SW 1271 (cell line): ENCODE data around the gene TCIRG1.

Experiments
- DNase-seq, 2 experiments: peaks; one replicate each; lab custom pipeline; 2025; lab: John Stamatoyannopoulos, UW

TCIRG1 gene

DNA sequence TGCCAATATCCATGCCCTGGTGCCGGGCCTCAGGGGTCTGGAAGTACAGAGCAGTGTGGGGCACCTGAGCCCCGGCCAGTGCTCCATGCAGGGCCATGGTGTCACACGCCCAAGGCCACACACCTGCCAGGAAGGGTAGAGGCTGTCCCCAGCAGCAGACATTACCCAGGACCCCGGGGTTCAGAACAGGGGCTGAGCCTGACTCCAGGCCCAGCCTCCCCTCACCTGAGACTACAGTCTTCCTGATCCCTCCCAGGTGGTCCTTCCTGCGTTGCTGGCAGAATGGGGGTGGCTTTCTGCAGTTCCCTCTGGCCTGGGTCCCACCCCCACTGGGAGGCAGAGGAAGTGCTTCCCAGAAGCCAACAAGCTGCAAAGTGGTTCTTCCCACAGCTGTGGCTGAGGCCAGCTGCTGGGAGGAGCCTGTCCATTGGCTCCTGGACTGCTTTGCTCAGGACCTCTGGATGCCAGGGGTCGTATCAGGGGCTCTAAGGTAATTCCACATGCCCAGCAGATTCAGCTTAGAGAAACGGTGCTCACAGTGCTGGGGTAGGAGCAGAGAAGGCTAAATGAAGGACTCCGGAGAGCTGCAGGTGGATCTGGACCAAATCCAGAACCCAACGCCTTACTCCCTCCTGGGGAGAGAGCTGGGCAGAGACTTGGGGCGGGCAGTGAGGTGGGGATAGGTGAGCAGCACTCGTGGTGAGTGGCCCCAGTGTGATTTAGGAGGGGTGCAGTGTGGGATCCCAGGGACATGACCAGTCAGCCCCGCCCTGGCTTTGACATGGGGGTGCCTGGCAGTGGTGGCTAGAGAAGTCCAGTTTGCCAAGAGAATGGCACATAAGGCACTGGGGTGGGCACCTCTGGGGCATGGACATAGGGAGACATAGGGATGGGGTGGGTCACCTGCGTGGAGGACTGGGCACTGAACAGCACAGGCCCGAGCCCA, 12.6 kb downstream of the TCIRG1 start:
- no peak for DNase-seq

DNA sequence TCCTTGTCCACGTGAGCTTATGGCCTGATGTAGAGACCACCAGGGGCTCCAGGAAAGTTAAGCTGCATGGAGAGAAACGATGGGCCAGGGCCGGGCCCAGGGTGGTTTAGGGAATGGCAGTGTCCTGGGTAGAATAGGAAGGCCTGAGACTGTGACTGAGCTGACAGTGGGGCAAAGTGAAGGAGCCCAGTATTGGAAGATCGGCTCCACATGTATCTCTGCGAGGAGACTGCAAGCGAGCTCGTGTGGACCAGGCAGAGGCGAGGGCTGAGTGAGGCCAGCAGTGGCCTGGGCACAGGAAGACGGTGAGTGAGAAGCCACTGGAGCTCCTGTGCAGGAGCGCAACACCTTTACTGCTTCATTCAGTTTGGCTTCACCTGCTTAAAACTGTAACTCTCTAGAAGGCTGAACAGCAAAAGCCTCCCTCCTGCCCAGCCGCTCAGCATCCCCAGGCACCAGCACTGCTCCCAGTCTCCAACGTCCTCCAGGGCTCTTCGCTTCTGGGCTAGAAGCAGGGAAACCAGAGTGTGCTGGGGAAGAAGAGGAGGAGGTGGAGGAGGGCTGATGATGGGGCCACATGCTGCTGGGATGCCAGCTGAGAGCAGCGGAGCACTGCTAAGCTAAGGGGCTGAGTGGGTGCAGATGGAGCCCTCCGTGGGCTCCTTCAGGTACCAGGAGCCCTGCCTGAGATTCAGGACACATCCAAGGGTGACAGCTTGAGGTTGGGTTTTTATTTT, 13.5 kb downstream of the TCIRG1 start:
- DNase-seq = no peak

DNA sequence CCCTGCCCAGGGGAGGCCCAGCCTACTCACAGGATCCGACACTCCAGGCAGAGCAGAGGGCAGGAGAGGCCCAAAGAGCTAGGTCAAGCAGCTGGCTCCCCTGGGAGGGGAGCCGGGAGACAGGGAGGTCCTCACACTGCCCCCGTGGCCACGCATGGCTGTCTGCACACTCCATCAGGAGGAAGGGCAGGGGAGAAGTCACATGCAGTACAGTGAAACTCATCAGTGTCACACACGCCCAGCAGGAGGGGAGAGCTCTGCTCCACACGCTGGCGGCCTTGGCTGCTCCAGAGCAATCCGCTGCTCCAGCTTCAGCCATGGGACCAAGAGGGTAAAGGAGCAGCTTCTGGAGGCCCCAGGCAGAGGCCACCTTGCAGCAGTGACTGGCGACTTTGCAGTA, 14.3 kb downstream of the TCIRG1 start:
- no peak for DNase-seq

DNA sequence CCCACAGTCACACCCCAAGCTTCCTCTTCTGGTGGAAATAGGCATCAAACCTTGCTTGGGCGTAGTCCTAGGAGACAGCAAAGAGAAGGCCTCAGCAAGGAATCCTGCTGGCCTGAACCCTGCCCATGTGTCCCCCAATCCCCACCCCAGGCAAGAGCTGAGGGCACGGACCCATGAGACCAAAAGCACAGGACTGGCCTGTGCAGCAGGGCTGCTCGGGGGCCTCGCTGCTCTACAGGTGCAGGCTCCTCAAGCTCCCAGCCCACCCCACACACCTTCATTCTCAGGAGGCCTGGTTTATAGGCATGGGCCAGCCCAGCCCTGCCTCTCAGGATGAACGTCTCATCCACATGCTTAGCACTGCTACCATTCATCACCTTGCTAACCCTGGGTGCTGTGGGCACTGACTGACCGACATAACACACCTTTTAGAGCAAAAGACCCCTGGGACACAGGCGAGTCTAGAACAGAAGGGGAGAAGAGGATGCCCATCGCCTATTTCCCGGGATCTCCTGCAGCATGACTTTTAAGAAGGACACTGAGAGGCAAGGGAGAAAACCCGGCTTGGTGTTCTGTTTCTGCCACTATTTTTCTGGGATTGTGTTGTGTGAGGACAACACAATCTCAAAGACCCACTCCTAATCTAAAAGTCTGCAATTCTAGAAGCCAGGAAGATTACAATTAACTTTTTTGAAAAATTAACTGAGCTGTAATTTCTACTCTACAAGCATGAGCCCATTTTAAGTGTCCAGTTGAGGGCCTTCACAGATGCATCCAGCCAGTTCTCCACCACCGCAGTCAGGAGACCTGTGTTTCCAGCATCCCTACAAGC, 15.4 kb downstream of the TCIRG1 start:
- no peak for DNase-seq

DNA sequence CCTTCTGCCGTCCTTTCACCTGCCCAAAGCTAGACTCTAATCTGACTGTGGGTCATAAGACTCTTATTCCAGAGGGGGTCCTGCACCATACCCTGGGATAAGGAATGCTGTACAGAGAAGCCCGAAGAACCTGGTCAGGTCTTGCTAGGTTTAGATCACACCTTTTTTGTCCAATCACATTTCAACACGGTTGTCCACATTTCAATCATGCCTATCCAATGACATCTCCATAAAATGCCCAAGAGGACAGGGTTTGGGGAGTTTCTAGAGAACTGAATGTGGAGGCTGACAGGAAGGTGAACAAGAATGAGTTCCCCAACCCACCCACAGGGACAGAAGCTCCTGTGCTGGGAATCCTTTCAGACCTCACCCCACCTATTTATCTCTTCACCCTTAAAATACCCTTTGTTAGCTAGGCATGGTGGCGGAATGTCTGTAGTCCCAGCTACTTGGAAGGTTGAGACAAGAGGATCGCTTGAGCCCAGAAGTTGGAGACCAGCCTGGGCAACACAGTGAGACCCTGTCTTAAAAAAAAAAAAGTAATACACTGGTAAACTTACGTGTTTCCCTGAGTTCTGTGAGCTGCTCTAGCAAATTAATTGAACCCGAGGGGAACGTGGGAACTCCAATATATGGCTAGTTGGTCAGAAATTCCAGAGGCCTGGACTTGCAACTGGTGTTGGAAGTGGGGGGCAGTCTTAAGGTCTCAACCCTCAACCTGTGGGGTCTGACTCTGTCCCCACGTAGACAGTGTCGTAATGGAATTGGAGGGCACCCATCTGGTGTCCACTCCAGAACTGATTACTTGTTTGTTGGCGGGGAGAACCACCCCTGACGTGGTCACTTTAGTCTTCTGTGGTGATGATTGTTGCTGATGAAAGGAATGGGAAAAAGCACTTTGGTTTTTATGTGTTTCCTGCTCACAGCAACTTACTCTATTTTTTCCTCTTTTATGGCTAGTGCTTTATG, 17.8 kb downstream of the TCIRG1 start:
- DNase-seq = no peak

DNA sequence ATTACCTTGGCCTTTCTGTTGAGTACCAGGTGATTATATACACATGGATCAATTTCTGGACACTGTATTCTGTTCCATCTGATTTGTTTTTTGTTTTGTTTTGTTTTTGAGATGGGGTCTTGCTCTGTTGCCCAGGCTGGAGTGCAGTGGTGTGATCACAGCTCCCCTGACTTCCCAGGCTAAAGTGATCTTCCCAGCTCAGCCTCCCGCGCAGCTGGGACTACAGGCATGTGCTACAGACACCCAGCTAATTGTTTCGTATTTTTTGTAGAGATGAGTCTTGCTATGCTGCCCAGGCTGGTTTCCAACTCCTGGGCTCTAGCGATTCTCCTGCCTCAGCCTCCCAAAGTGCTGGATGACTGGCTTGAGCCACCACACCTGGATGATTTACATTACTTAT, 19.0 kb downstream of the TCIRG1 start:
- no peak for DNase-seq

DNA sequence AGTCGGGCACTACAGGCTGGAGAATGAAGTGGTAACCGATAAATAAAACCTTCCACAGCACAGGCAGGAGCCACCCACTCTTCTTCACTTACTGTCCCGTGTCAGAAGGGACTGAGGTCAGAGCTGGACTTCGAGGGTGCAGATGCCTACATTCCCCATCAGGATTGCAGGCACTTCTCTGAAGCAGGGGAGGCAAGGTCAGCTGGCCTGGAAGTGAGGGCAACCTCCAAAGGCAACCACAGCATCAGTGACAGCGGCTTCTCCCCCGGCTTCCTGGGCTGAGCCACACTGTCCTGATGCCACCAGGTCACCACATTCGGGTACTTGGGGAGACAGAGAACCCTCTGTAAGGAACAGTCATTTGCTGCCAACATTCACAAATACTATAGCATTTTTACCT, 22.7 kb downstream of the TCIRG1 start:
- no peak for DNase-seq

DNA sequence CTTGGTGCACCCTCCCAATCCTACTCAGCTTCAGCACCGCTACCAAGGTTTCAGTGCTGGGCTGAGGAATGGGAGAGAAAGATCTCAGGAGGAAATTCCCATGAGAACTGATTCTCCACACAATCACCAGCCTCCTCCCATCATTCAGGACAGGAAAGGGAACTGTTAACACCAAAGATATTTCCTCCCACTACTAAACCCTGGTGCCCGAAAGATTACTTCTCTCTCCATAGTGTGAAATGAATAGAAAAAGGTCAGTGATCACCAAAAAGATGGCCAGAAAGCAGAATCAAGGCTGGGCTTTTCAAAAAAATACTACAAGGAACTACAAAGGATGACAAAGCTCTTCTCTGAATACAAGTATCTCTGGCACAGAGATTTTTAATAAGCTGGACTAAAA, 26.1 kb downstream of the TCIRG1 start:
- DNase-seq = no peak

DNA sequence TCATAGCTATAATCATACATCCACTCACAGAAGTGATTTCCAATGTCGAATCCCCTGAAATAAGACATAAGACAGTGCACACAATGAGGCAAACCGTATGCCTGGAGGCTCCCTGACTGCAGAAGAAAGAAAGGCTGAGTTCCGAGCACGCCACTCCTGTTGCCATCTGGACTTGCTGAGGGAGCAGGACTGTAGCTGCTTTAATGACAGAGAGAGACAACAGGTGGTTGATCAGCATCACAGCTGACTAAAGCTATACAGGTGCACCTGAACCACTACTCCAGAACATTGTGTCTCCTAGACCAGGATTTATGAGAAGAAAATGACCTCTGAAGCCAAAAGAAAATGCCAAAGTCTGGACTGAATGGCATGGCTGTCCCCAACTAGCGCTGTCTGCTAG, 27.0 kb downstream of the TCIRG1 start:
- no peak for DNase-seq

DNA sequence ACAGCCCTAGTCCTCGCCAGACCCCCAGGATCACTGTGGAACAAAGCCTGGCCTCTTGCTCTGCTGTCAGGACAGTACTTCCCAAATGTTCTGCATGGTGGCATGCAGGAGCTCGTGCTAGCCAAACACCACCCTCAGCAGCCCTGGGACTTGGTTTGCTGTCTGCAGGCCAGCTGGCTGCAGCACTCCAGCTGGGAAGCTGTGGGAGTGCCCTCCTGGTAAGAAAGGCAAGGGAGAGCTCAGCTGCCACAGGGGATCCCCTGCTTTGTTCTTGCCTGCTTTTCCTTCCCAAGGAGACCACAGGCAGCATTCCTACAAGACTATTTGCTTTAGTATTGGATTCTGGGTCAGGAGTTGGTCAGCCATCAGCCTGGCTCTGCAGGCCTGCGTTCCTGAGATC, 27.9 kb downstream of the TCIRG1 start:
- DNase-seq = no peak

DNA sequence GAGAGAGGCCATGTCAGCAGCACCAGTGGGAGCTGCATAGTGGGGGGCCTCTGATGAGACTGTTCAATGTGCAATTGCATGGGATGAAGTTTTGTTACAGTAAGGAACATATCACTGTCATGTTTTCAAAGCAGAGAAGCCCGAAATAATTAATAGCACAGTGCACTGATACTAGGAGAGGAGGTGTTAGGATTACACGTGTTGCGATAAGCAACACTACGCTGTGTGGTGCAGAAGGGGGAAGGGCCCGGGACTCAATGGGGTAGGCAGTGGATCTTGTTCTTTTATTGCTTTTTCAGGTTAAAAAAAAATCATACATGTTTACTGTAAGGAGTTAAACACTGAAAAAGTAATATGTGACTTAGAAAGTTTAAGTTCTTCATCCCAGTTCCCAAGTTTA, 29.2 kb downstream of the TCIRG1 start:
- no peak for DNase-seq

DNA sequence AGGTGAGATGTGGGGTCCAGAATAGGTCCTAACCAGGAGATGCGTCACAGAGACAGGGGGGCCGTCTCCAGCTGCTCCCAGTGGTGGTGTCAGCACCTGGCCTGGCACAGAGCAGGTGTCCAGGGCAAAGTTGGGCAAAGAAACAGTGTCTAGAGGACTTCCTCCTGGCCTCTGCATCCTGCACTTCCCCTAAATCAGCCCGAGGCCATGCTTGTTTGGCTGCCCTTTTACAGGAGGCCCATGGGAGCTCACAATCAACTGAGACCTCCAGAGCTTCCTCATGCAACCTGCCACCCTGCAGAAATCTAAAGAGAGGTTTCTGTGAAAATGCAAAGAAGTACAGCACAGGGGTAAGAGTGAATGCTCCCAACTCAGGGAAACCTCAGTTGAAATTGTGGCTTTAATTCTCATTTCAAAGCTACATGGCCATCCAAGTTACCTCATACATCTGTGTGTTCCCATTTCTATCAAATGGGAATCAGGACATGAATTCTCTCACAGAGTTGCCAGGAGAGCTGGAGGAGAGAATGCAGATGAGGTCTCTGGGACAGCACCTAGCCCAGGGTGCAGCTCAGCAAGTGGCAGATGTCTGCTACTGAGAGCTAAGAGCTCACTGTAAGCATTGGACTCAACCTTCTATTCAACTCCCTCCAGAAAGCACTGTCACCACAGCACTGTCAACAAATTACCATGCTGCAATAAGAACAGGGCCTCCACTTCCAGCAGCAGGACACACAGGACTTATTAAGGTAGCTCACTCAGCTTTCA, 32.6 kb downstream of the TCIRG1 start:
- DNase-seq = no peak

DNA sequence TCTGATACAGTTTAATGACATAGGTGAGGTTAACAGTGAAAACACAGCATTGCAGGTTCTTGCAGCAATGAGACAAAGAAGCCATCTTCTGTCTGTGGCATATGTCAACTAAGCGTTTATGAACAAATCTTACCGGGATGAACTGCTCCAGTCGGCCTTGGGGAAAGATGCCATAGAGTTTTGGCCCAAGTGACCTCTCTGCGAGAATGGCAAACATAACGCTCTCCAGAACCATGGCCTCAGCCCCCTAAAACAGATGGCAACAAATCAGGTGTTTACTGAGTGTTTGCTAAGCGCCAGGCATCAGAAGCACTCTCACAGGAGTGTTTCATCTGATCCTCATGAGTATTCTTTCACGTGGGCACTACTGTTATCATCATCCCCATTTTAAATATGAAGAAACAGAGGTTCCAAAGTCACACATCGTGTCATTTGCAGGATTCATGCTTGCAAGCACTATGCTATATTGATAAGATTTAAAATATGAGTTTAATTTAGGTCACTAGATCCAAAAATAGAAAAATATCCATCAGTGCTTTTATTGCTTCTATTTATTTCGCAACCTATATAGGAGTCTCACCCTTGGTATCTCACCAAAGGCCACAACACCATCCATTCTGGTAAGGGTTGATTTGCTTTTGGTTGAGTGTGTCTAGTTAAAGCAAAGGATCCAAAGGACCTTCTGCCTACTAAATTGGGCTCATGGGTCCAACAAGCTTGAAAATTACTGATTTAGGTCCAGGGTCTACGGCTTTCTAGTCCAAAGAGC, 35.9 kb downstream of the TCIRG1 start:
- no peak for DNase-seq

DNA sequence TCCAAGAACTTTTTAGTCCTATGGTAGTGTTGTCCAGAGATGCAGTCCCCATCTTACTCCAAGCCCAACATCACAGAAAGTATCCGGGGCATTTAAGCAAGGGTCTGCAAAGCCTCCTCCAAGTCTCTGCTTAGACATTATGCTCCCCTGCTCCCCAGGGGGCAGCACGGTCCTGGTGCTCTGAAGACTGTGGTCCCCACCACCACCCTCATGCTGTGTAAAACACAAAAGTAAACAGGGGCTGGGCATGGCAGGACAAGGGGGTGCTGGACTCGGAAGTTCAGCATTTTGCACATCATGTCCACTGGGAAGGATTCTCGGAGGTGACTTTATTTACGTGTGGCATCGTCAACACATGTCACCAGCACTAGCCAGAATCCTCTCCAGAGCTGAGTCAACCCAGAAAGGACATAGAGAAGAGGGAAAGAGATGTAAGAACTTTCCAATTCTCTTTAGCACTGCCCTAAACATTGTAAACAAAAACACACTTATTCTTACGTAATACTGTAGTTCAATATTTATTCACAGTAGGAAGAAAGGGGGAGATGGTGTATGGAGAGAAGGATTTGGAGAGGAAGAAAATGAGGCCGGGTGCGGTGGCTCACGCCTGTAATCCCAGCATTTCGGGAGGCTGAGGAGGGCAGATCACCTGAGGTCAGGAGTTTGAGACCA, 37.7 kb downstream of the TCIRG1 start:
- DNase-seq = no peak

DNA sequence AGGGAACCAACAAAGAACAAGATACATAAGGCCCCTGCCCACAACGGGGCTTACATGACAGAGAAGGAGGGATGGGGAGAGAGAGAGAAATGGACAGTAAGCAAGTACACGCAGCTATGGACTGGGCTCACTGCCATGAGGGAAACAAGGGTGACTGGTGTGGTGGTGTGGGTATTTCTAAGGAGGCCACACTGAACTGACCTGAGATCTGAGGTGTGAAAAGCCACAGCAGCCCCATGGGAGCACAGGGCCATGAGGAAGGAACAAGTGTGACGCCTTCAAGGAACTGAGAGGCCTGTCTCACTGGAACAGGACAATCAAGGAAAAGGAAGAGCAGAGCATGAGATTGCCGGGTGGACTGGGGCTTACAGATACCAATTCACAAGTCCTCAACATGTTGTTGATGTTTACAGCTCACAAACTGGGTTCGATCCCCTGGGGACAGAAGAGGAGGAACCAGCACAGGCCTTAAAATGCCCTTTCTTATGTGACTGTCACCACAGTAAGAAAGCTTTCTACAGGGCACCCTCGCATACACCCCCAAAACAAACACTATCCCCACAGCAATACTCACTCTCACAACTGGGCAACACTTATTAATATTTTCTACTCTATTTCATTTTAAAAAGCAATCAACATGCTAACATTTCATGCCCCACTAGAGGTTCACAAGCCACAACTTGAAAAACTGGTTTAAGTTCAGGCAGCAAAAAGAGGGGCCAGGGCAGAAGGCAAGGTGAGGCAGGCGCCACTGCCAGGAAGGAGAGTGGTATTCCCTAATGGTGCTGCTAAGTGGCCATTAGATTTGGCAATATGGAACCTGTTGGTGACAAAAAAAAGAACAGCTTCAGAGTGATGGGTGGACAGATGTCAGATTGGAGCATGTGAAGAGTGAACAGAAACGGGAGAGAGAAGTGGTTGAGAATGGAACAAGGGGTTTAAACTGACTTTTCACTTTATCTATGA, 39.1 kb downstream of the TCIRG1 start:
- no peak for DNase-seq

DNA sequence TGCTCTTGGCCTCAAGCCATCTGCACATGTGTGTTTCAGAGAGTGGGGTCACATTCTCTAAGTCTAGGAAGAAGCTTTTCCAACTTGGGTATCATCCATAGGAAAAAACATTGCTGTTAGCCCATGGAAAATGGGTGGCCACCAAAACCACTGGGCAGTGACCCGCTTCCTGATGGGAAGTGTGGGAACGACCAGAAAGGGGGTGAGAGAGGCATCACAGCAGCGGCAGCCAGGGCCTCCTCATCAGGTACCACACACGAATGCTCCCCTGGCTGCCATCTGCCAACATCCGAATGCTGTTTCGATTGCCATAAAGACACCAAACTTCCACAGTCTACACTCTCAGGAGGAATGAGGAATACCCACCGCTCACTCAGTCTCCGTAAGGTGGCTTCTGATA, 42.0 kb downstream of the TCIRG1 start:
- DNase-seq = no peak

DNA sequence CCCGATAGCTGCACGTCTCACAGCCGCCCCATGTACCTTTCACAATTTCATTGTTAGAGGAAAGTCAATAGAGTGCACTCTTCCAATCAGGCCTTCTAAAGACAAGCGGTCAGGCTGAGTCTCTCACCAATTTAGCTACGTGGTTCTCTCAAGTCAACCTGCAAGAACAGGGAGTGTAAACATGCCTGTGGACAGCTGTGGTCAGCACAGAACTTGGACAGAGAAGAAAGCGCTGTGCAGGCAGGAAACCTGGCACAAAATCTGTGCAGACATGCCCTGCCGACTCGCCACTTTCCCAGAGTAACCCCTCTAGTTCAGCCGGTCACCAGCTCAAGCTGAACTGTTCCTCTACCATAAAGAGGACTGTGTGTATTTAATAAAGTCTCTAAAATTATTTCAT, 42.9 kb downstream of the TCIRG1 start:
- no peak for DNase-seq

DNA sequence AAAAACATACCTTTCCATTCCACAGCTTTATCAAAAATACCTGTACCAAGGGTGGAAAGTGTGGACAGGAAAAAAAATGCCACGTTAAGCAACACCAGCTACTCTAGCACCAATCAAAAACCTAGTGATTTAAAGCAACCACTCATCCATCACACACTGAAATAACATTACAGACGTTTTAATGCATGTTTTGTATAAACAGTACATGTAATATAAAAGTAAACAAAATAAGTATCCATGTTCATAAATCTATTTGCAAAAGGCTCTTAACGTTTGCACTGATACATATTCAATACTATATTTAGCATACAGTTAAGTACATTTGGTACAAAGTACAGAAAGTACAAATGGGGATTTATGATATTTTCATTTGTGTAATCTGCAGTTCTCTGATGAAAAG, 43.7 kb downstream of the TCIRG1 start:
- DNase-seq = no peak
